ENCODE results near the gene RASAL3. TPM values are rescaled to one million over a fixed set of nuclear protein-coding genes. Genes with fewer than 3 reads are reported as not detected.

Gene RASAL3
- total RNA-seq, 1 experiment from 2014 or later, result 0.10 TPM

- Histone ChIP-seq H3K27me3 (ENCODE audit: control insufficient read depth, insufficient read depth, low read length) (no peaks in the 10 kb centered on the region), H3K36me3 (ENCODE audit: control insufficient read depth, insufficient read depth, low read length) (no peaks in the 10 kb centered on the region), H3K9me3 (ENCODE audit: control insufficient read depth, insufficient read depth, low read depth, low read length) (no peaks in the 10 kb centered on the region), H3K4me1 (ENCODE audit: control insufficient read depth, insufficient read depth, low read length) (no peaks in the 10 kb centered on the region; the same call in 1 of the 2 replicates), H3K27ac (ENCODE audit: low read length) (no peak overlapping the region), H3K4me3 (ENCODE audit: low read depth in 2 of 2, low read length in 2 of 2) (peak overlapping the region; percentile 47 to 54)
- ChIA-PET POLR2A (no interaction called here), CTCF (no interaction called here)
- in situ Hi-C loops (cut with HindIII; ENCODE audit: low pct_unique_long_range_greater_than_20kb, low sequenced_read_pairs) (no loop called here), intact Hi-C loops (cut with micrococcal nuclease; ENCODE audit: unreplicated experiment) (no loop called here)
- ATAC-seq (peak; percentile 50; the same call in 1 of the 2 replicates), DNase-seq (ENCODE audit: low read depth, low spot score) (no peak)
- TF ChIP-seq CTCF (IDR thresholded peaks at IDR 0.05) (no peak), TCF7L2 (IDR thresholded peaks at IDR 0.05; ENCODE audit: low read depth, low read length) (no peak), SIN3A (IDR thresholded peaks at IDR 0.05; ENCODE audit: borderline replicate concordance, insufficient read depth, low read depth, low read length) (no peak), POLR2AphosphoS5 (IDR thresholded peaks at IDR 0.05; ENCODE audit: low read depth, low read length) (no peak), REST (IDR thresholded peaks at IDR 0.05; ENCODE audit: insufficient read depth in 1 of 2, low read depth in 2 of 2, low read length in 1 of 2) (no peak)
- BruUV-seq (replicated peaks), result no TSS peak
Observed at GRCh38 chr19:15448778-15449619, 15.3 kb downstream of the RASAL3 start.

- H3K4me3 ChIP-seq (ENCODE audit: low read depth in 2 of 2, low read length in 2 of 2), result no peak overlapping the region
- in situ Hi-C loops (cut with HindIII; ENCODE audit: low pct_unique_long_range_greater_than_20kb, low sequenced_read_pairs), result no loop called here
Observed at GRCh38 chr19:15448044-15448777, 16.1 kb downstream of the RASAL3 start.

More at GRCh38 chr19:15448044-15448777, 16.1 kb downstream of the RASAL3 start:
- Histone ChIP-seq H3K27ac (ENCODE audit: low read length) (no peak overlapping the region), H3K4me1 (ENCODE audit: control insufficient read depth, insufficient read depth, low read length) (no peaks in the 10 kb centered on the region; the same call in 1 of the 2 replicates), H3K36me3 (ENCODE audit: control insufficient read depth, insufficient read depth, low read length) (no peaks in the 10 kb centered on the region), H3K9me3 (ENCODE audit: control insufficient read depth, insufficient read depth, low read depth, low read length) (no peaks in the 10 kb centered on the region), H3K27me3 (ENCODE audit: control insufficient read depth, insufficient read depth, low read length) (no peaks in the 10 kb centered on the region)
- no peak for DNase-seq (ENCODE audit: low read depth, low spot score)
- no peak for ATAC-seq
- BruUV-seq (replicated peaks), result no TSS peak
- CTCF ChIA-PET, result no interaction called here
- POLR2A ChIA-PET, result no interaction called here
- no peak for TF ChIP-seq CTCF (IDR thresholded peaks at IDR 0.05)
- TF ChIP-seq POLR2AphosphoS5 (IDR thresholded peaks at IDR 0.05; ENCODE audit: low read depth, low read length), result no peak
- no peak for TF ChIP-seq REST (IDR thresholded peaks at IDR 0.05; ENCODE audit: insufficient read depth in 1 of 2, low read depth in 2 of 2, low read length in 1 of 2)
- no peak for TF ChIP-seq TCF7L2 (IDR thresholded peaks at IDR 0.05; ENCODE audit: low read depth, low read length)
- TF ChIP-seq SIN3A (IDR thresholded peaks at IDR 0.05; ENCODE audit: borderline replicate concordance, insufficient read depth, low read depth, low read length), result no peak
- intact Hi-C loops (cut with micrococcal nuclease; ENCODE audit: unreplicated experiment), result no loop called here

Data from Panc1 (cell line).